Measurements from ENCODE around the gene DEF6.

The DEF6 gene

GRCh38 chr6:35366204-35366596 is 68.6 kb downstream of the DEF6 start:
- H4K20me1 ChIP-seq (ENCODE audit: insufficient read depth, low read length) = no peaks in the 10 kb centered on the region
- no peaks in the 10 kb centered on the region for H3K79me2 ChIP-seq (ENCODE audit: low read length)
- H3K4me3 ChIP-seq (ENCODE audit: low read length) = no peak overlapping the region
- H2AFZ ChIP-seq (ENCODE audit: low read depth, low read length) = no peak overlapping the region
- H3K27ac ChIP-seq (ENCODE audit: low read length) = no peak overlapping the region
- no peaks in the 10 kb centered on the region for H3K27me3 ChIP-seq (ENCODE audit: low read depth, low read length)
- H3K9ac ChIP-seq (ENCODE audit: low read length) = no peak overlapping the region
- peaks cover 32% of the 10 kb centered on the region for H3K4me1 ChIP-seq (ENCODE audit: low read length)
- H3K36me3 ChIP-seq (replicated peaks; ENCODE audit: low read depth, low read length) = no peaks in the 10 kb centered on the region
- no peak overlapping the region for H3K4me2 ChIP-seq (ENCODE audit: low read length)
- TF ChIP-seq, protein P1, sequence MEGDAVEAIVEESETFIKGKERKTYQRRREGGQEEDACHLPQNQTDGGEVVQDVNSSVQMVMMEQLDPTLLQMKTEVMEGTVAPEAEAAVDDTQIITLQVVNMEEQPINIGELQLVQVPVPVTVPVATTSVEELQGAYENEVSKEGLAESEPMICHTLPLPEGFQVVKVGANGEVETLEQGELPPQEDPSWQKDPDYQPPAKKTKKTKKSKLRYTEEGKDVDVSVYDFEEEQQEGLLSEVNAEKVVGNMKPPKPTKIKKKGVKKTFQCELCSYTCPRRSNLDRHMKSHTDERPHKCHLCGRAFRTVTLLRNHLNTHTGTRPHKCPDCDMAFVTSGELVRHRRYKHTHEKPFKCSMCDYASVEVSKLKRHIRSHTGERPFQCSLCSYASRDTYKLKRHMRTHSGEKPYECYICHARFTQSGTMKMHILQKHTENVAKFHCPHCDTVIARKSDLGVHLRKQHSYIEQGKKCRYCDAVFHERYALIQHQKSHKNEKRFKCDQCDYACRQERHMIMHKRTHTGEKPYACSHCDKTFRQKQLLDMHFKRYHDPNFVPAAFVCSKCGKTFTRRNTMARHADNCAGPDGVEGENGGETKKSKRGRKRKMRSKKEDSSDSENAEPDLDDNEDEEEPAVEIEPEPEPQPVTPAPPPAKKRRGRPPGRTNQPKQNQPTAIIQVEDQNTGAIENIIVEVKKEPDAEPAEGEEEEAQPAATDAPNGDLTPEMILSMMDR (IDR thresholded peaks at IDR 0.05; ENCODE audit: low read depth, low read length) = no peak
- no peaks in the 10 kb centered on the region for H3K9me3 ChIP-seq (ENCODE audit: insufficient read depth, low read length)

DNA sequence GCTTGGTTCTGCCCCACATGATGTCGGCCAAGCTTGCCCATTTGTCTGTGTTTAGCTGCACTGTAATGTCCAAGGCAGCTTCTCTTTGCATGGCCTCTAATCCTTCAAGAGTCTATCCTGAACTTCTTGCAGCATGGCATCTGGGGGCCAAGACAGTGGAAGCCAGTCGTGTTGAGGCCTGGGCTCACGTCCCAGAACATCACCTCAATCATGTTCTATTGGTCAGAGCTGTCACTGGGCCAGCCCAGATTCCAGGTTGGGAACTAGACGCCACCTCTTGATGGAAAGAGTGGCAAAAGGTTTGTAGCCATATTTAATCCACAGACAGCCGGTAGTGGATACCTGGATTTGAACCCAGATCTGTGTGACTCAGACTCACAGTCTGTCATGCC is 70.0 kb downstream of the DEF6 start:
- Histone ChIP-seq H3K4me3 (ENCODE audit: low read length) (no peak overlapping the region), H3K36me3 (replicated peaks; ENCODE audit: low read depth, low read length) (no peaks in the 10 kb centered on the region), H3K4me1 (ENCODE audit: low read length) (peaks cover 38% of the 10 kb centered on the region), H3K27ac (ENCODE audit: low read length) (no peak overlapping the region), H4K20me1 (ENCODE audit: insufficient read depth, low read length) (no peaks in the 10 kb centered on the region), H3K27me3 (ENCODE audit: low read depth, low read length) (no peaks in the 10 kb centered on the region), H3K79me2 (ENCODE audit: low read length) (no peaks in the 10 kb centered on the region; the same call in 1 of the 2 replicates), H2AFZ (ENCODE audit: low read depth, low read length) (no peak overlapping the region), H3K9ac (ENCODE audit: low read length) (no peak overlapping the region), H3K9me3 (ENCODE audit: insufficient read depth, low read length) (no peaks in the 10 kb centered on the region), H3K4me2 (ENCODE audit: low read length) (no peak overlapping the region)
- TF ChIP-seq EZH2phosphoT487 (IDR thresholded peaks at IDR 0.05; ENCODE audit: low read depth) = no peak
- TF ChIP-seq, protein P1 (IDR thresholded peaks at IDR 0.05; ENCODE audit: low read depth, low read length) = no peak

DNA sequence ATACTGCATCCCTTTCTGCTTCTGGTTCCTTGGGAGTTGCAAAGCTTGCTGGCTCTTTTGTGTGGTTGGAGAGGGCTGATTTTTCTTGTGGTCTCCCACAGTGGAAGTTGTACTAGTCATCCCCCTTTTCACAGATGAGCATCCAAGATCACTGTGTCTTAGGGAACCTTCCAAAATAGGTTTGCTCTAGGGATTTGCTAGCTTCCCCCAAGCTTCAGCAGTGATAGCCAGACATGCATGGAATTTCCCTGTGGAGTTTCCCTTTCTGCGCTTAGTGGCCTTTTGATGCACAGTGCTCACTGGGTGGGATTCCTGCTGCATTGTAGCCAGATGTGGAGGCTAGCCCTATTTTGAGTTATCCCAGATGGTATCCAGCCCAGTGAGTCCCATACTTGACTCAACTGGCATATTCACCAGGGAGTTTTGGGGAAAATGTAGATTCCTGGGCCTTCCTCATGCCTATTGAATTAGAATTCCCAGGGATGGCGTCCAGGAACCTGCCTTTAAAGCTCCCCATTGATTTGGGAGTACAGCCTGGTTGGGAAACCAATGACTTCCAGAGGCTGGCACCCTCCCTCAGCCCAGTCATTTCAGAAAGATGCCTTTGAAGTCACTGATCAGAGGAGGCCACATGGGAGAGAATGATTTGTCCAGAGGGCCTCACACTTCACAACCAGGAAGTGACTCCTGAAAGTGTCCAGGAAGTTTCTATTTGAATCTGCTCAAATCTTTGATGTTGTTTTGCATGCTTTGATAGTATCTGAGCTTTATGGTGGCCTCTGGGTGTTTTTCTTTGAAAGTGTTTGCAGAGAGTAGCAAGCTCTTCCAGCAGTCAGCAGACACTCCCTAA is 70.6 kb downstream of the DEF6 start:
- Histone ChIP-seq H3K27ac (ENCODE audit: low read length) (no peak overlapping the region), H2AFZ (ENCODE audit: low read depth, low read length) (no peak overlapping the region), H3K4me3 (ENCODE audit: low read length) (no peak overlapping the region), H3K4me2 (ENCODE audit: low read length) (peak overlapping the region; percentile 44), H3K36me3 (replicated peaks; ENCODE audit: low read depth, low read length) (no peaks in the 10 kb centered on the region), H3K9me3 (ENCODE audit: insufficient read depth, low read length) (no peaks in the 10 kb centered on the region), H3K4me1 (ENCODE audit: low read length) (peaks cover 38% of the 10 kb centered on the region), H3K9ac (ENCODE audit: low read length) (no peak overlapping the region), H4K20me1 (ENCODE audit: insufficient read depth, low read length) (no peaks in the 10 kb centered on the region), H3K27me3 (ENCODE audit: low read depth, low read length) (no peaks in the 10 kb centered on the region), H3K79me2 (ENCODE audit: low read length) (no peaks in the 10 kb centered on the region; the same call in 1 of the 2 replicates)
- TF ChIP-seq, protein P1 (IDR thresholded peaks at IDR 0.05; ENCODE audit: low read depth, low read length) = no peak
- TF ChIP-seq EZH2phosphoT487 (IDR thresholded peaks at IDR 0.05; ENCODE audit: low read depth) = no peak

- Histone ChIP-seq H3K4me3 (ENCODE audit: low read length) (no peak overlapping the region; the same call in 1 of the 2 replicates), H3K36me3 (replicated peaks; ENCODE audit: low read depth, low read length) (no peaks in the 10 kb centered on the region), H4K20me1 (ENCODE audit: insufficient read depth, low read length) (no peaks in the 10 kb centered on the region), H3K4me2 (ENCODE audit: low read length) (peak overlapping the region; percentile 55), H3K27me3 (ENCODE audit: low read depth, low read length) (no peaks in the 10 kb centered on the region), H2AFZ (ENCODE audit: low read depth, low read length) (peak overlapping the region; percentile 5; the same call in 1 of the 2 replicates), H3K79me2 (ENCODE audit: low read length) (no peaks in the 10 kb centered on the region; the same call in 1 of the 2 replicates), H3K4me1 (ENCODE audit: low read length) (peaks cover 38% of the 10 kb centered on the region), H3K27ac (ENCODE audit: low read length) (peak overlapping the region; percentile 43; the same call in 1 of the 2 replicates), H3K9ac (ENCODE audit: low read length) (peak overlapping the region; percentile 29; the same call in 1 of the 2 replicates), H3K9me3 (ENCODE audit: insufficient read depth, low read length) (no peaks in the 10 kb centered on the region)
- TF ChIP-seq, protein P1 (IDR thresholded peaks at IDR 0.05; ENCODE audit: low read depth, low read length) = no peak
Observed at GRCh38 chr6:35370124-35370741, 72.6 kb downstream of the DEF6 start.
